HL-60 (cell line): ENCODE measurements around the gene PI4K2A.
A peak's percentile ranks its signal among the peaks of the same experiment; 100 is the strongest.

ENCODE experiments used
- DNase-seq, 2 experiments: peaks; one replicate each; pipeline ENCODE4 v3.0.0-alpha.2; 2010 to 2020; ENCODE audit warnings: low read depth in 1 of 2, low spot score in 1 of 2
- H3K27ac ChIP-seq: fragments of 250-450 bp; sonication (Bioruptor Pico); replicated peaks from 2 replicates; pipeline ENCODE4 v1.5.1; 2020; ENCODE audit warnings: mild to moderate bottlenecking, moderate library complexity
- H3K27me3 ChIP-seq: fragments of 250-450 bp; sonication (Bioruptor Pico); 2 replicates; pipeline ENCODE4 v1.5.1; 2021; ENCODE audit warnings: mild to moderate bottlenecking, moderate library complexity; ENCODE audit not compliant: insufficient read depth, poor library complexity, severe bottlenecking
- H3K4me3 ChIP-seq: replicated peaks from 2 replicates; pipeline ENCODE4 v1.5.1; 2011; ENCODE audit warnings: mild to moderate bottlenecking, control low read depth, low read length; ENCODE audit not compliant: insufficient read depth
- CTCF ChIP-seq: IDR thresholded peaks from one replicate; pipeline ENCODE4 v1.5.1; 2011; ENCODE audit warnings: low read length, control low read depth, inconsistent platforms; ENCODE audit not compliant: insufficient read depth
- GABPA ChIP-seq: IDR thresholded peaks from 2 replicates; pipeline ENCODE4 v1.6.1; 2012; ENCODE audit warnings: low read depth
- POLR2AphosphoS5 ChIP-seq: IDR thresholded peaks from 2 replicates; pipeline ENCODE4 v1.6.1; 2012; ENCODE audit warnings: low read depth
- SPI1 ChIP-seq: IDR thresholded peaks from 2 replicates; pipeline ENCODE4 v1.6.1; 2012; ENCODE audit warnings: low read depth, mild to moderate bottlenecking, borderline replicate concordance
- TF ChIP-seq, protein P1 (sequence below): IDR thresholded peaks from 2 replicates; pipeline ENCODE4 v1.6.1; 2012; ENCODE audit warnings: low read depth; ENCODE audit not compliant: insufficient replicate concordance

Gene PI4K2A

GRCh38 chr10:97596101-97597082, 44.1 kb upstream of the PI4K2A start:
- Histone ChIP-seq H3K27ac (no peak overlapping the region), H3K27me3 (no peaks in the 10 kb centered on the region), H3K4me3 (no peak overlapping the region)
- DNase-seq, result no peak
- TF ChIP-seq POLR2AphosphoS5, result no peak
- TF ChIP-seq GABPA, result no peak
- no peak for TF ChIP-seq CTCF
- TF ChIP-seq, protein P1, sequence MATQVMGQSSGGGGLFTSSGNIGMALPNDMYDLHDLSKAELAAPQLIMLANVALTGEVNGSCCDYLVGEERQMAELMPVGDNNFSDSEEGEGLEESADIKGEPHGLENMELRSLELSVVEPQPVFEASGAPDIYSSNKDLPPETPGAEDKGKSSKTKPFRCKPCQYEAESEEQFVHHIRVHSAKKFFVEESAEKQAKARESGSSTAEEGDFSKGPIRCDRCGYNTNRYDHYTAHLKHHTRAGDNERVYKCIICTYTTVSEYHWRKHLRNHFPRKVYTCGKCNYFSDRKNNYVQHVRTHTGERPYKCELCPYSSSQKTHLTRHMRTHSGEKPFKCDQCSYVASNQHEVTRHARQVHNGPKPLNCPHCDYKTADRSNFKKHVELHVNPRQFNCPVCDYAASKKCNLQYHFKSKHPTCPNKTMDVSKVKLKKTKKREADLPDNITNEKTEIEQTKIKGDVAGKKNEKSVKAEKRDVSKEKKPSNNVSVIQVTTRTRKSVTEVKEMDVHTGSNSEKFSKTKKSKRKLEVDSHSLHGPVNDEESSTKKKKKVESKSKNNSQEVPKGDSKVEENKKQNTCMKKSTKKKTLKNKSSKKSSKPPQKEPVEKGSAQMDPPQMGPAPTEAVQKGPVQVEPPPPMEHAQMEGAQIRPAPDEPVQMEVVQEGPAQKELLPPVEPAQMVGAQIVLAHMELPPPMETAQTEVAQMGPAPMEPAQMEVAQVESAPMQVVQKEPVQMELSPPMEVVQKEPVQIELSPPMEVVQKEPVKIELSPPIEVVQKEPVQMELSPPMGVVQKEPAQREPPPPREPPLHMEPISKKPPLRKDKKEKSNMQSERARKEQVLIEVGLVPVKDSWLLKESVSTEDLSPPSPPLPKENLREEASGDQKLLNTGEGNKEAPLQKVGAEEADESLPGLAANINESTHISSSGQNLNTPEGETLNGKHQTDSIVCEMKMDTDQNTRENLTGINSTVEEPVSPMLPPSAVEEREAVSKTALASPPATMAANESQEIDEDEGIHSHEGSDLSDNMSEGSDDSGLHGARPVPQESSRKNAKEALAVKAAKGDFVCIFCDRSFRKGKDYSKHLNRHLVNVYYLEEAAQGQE, result no peak
- no peak for TF ChIP-seq SPI1

GRCh38 chr10:97597778-97598177, 42.7 kb upstream of the PI4K2A start:
- TF ChIP-seq GABPA, result no peak
- TF ChIP-seq, protein P1, result no peak
- no peak for TF ChIP-seq SPI1
- no peak for TF ChIP-seq CTCF
- TF ChIP-seq POLR2AphosphoS5, result no peak

DNA sequence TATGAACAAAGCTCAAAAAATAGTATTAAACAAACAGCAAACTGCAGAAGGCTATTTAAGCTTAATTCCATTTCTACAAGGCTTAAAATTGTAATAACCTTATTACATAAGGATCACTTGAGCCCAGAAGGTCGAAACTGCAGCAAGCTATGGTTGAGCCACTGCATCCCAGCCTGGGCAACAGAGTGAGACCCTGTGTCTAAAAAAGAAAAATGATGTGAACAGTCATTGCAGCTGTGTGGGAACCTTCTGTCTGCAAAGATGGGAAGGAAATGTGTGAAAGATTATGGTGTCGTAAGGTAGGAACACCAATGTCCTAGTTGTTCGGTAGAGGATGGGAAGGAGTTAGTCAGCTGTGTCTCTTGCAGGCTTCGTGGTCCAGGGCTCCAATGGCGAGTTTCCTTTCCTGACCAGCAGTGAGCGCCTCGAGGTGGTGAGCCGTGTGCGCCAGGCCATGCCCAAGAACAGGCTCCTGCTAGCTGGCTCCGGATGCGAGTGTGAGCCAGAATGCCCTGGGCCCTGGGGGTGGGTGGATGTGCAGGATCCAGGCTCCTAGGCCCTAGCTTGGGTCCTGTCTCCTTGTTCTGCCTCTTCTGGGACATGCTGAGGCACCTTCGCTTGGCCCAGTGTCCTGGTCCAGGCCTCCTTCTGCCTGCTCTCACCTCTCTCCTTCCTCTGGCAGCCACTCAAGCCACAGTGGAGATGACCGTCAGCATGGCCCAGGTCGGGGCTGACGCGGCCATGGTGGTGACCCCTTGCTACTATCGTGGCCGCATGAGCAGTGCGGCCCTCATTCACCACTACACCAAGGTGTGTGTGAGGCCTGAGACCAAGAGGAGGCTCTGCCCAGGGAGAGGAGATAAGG, 41.8 kb upstream of the PI4K2A start:
- H3K27me3 ChIP-seq, result no peaks in the 10 kb centered on the region
- peak in 1 of 2 experiments; percentile 10 for DNase-seq
- no peak overlapping the region for H3K27ac ChIP-seq
- TF ChIP-seq, protein P1, result no peak
- TF ChIP-seq POLR2AphosphoS5 (no peak), GABPA (no peak), CTCF (no peak), SPI1 (no peak)
- H3K4me3 ChIP-seq, result no peak overlapping the region

More at GRCh38 chr10:97597778-97598177, 42.7 kb upstream of the PI4K2A start:
- Histone ChIP-seq H3K27ac (no peak overlapping the region), H3K4me3 (no peak overlapping the region), H3K27me3 (no peaks in the 10 kb centered on the region)
- no peak for DNase-seq
